Neural cell (in vitro differentiated cells): ENCODE measurements around the gene PGA4.

Experiments
- CTCF ChIP-seq: fragments of 450-650 bp; IDR thresholded peaks from 2 replicates; pipeline ENCODE4 v1.5.1; 2014; ENCODE audit warnings: antibody characterized with exemption, mild to moderate bottlenecking, moderate library complexity; ENCODE audit not compliant: poor library complexity, severe bottlenecking
- EP300 ChIP-seq: fragments of 450-650 bp; conservative IDR thresholded peaks from 2 replicates; pipeline ENCODE4 v1.6.1; 2014; ENCODE audit warnings: antibody characterized with exemption, mild to moderate bottlenecking, moderate library complexity; ENCODE audit not compliant: poor library complexity, severe bottlenecking
- POLR2AphosphoS5 ChIP-seq: IDR thresholded peaks from 2 replicates; pipeline ENCODE4 v1.6.1; 2012
- REST ChIP-seq: IDR thresholded peaks from 2 replicates; pipeline ENCODE4 v1.6.1; 2012; ENCODE audit warnings: borderline replicate concordance
- SMC3 ChIP-seq: fragments of 450-650 bp; conservative IDR thresholded peaks from 2 replicates; pipeline ENCODE4 v1.6.1; 2014; ENCODE audit warnings: antibody characterized with exemption, mild to moderate bottlenecking, moderate library complexity; ENCODE audit not compliant: poor library complexity

GRCh38 chr11:61272731-61273130 is 50.6 kb downstream of the PGA4 start:
- TF ChIP-seq EP300 (no peak), CTCF (no peak), REST (no peak), POLR2AphosphoS5 (no peak), SMC3 (no peak)
